Subcutaneous abdominal adipose tissue (tissue), 5 donors: ENCODE data around the gene CHMP4A.

ENCODE experiments used
- H3K27ac ChIP-seq: one replicate; pipeline ENCODE4 v1.7.0; 2013; ENCODE audit warnings: low read depth, mild to moderate bottlenecking, inconsistent platforms, low read length, moderate library complexity
- H3K27me3 ChIP-seq, 5 donors: one replicate each; pipeline ENCODE4 v1.7.0; 2013; ENCODE audit warnings: low read length in 5 of 5, inconsistent platforms in 1 of 5; ENCODE audit not compliant: control insufficient read depth in 5 of 5, insufficient read depth in 4 of 5
- H3K36me3 ChIP-seq, 5 donors: one replicate each; pipeline ENCODE4 v1.7.0; 2013; ENCODE audit warnings: low read length in 5 of 5; ENCODE audit not compliant: control insufficient read depth in 5 of 5, insufficient read depth in 5 of 5
- H3K4me1 ChIP-seq, 5 donors: one replicate each; pipeline ENCODE4 v1.7.0; 2013; ENCODE audit warnings: low read length in 5 of 5, mild to moderate bottlenecking in 3 of 5, moderate library complexity in 1 of 5; ENCODE audit not compliant: control insufficient read depth in 5 of 5, insufficient read depth in 5 of 5
- H3K4me3 ChIP-seq, 5 donors: one replicate each; pipeline ENCODE4 v1.7.0; 2013; ENCODE audit warnings: low read length in 5 of 5, low read depth in 1 of 5
- H3K9ac ChIP-seq, 5 donors: one replicate each; pipeline ENCODE4 v1.7.0; 2013; ENCODE audit warnings: low read length in 5 of 5, mild to moderate bottlenecking in 4 of 5, moderate library complexity in 3 of 5
- H3K9me3 ChIP-seq, 5 donors: one replicate each; pipeline ENCODE4 v1.7.0; 2013; ENCODE audit warnings: low read length in 5 of 5; ENCODE audit not compliant: control insufficient read depth in 5 of 5
- donor health status: healthy.
- donor health status: healthy.
- donor health status: healthy.
- donor health status: healthy.
- donor health status: healthy.

Gene CHMP4A

DNA sequence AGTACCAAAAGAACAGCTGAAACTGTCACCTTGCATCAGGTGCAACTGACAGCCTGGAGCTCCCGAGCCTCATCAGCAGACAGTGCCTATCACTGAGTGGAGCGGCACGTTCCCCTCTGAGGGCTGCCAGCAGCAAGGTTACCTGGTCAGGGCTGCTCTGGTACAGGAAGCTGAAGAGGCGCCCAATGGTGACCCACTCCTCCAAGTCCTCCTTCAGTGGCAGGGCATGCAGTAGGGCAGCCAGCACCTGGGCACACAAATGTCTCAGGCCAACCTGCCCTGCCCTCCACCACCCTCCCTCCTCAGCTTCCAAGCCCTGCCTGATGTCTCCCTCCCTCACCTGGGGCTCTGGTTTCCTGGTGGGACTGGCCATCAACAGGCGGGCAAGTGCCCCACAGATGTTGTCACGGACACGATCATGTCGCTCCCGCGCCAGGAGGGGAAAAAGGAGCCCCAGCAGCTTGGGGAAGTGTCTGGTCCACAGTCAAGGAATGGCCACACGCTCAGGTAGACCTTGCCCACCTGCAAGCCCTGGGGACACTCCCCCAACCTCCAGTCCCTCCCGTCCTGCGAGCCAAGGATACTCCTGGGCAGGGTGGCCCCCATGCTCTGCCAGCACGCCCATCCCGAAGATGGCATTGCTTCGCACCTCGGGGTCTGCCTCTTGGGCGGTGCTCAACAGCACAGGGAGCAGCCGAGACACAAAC lies 31.8 kb downstream of the CHMP4A start:
- H3K36me3 ChIP-seq, result peaks cover 0 to 100% (median 95%) of the 10 kb centered on the region in 5 donors
- H3K27me3 ChIP-seq, result no peaks in the 10 kb centered on the region
- no peaks in the 10 kb centered on the region for H3K9me3 ChIP-seq
- no peaks in the 10 kb centered on the region for H3K4me1 ChIP-seq
- H3K4me3 ChIP-seq, result no peak overlapping the region
- no peak overlapping the region for H3K27ac ChIP-seq
- no peak overlapping the region for H3K9ac ChIP-seq

DNA sequence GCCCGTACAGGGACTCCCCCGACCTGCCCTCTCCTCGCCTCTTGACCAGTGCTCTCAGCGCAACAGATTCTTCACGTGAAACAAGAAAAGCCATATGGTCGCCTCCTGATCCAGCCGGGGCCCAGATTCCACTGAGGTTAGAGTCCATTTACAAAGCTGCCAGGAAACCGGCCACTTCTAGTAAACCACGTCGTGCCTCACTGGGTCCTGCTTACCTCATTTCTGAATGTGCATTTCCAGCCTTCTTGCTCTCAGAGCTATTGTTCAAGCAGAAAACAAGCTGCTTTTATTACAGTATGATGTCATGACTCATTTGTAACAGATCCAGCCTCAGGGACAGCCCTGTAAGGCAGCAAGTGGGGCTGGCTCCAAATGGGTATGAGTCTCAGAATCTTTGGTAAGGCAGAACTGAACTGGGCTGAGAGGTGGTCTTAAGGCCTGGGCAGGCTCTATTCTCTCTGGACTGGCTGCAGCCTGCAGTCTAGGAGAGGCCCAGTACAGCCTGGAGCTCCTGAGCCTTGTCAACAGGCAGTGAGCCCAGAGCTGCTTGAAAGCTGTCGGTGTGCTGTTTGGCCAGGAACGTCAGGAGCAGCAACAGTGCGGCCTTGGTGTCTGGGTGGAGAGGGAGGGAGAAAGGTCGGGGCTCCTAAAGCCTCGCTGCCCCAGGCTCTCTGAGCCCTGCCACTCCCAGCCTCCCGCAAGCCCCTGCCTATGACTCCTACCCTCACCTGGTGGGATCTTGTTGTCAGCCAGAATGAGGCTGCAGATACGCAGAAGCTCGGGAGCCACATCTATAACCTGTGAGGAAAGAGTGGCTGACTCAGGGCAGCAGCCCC lies 33.1 kb downstream of the CHMP4A start:
- H3K4me1 ChIP-seq, result no peaks in the 10 kb centered on the region
- peak overlapping the region in 1 of 5 donors; percentile 37 for H3K9ac ChIP-seq
- H3K9me3 ChIP-seq, result no peaks in the 10 kb centered on the region
- H3K4me3 ChIP-seq, result no peak overlapping the region
- no peaks in the 10 kb centered on the region for H3K27me3 ChIP-seq
- H3K36me3 ChIP-seq, result peaks cover 0 to 95% (median 87%) of the 10 kb centered on the region in 5 donors
- H3K27ac ChIP-seq, result peak overlapping the region; percentile 10

DNA sequence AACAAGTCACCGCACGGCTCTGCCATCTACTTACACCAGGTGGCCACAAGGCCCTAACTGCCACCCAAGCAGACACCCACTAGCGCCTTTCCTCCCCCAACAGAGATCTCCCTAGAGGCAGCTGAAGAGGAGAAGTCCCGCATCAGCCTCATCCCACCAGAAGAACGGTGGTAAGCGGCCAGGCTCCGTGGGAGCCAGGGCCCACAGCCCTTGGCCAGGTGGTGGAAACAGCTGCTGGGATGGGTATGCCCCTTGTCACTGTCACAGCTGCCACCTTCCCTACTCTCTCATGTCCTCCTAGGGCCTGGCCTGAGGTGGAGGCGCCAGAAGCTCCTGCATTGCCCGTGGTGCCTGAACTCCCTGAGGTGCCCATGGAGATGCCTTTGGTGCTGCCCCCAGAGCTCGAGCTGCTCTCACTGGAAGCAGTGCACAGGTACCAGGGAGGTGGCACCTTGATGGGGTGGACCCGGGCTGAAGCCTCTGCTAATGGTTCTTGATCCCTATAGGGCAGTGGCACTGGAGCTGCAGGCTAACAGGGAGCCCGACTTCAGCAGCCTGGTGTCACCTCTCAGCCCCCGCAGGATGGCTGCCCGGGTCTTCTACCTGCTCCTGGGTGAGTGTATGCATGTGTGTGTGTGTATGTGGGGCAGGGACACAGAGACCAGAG lies 33.9 kb downstream of the CHMP4A start:
- Histone ChIP-seq H3K9me3 (no peaks in the 10 kb centered on the region), H3K27me3 (no peaks in the 10 kb centered on the region), H3K4me1 (no peaks in the 10 kb centered on the region), H3K36me3 (peaks cover 0 to 94% (median 81%) of the 10 kb centered on the region in 5 donors), H3K4me3 (no peak overlapping the region), H3K9ac (peak overlapping the region in 1 of 5 donors; percentile 37), H3K27ac (peak overlapping the region; percentile 10)

GRCh38 chr14:24178399-24179178 lies 34.7 kb downstream of the CHMP4A start:
- Histone ChIP-seq H3K9ac (no peak overlapping the region), H3K36me3 (peaks cover 0 to 89% (median 73%) of the 10 kb centered on the region in 5 donors), H3K27me3 (no peaks in the 10 kb centered on the region), H3K9me3 (no peaks in the 10 kb centered on the region), H3K4me1 (no peaks in the 10 kb centered on the region), H3K4me3 (no peak overlapping the region), H3K27ac (no peak overlapping the region)

- Histone ChIP-seq H3K36me3 (peaks cover 0 to 89% (median 73%) of the 10 kb centered on the region in 5 donors), H3K27me3 (no peaks in the 10 kb centered on the region), H3K4me1 (no peaks in the 10 kb centered on the region)
Observed at GRCh38 chr14:24177891-24178290, 35.4 kb downstream of the CHMP4A start.

DNA sequence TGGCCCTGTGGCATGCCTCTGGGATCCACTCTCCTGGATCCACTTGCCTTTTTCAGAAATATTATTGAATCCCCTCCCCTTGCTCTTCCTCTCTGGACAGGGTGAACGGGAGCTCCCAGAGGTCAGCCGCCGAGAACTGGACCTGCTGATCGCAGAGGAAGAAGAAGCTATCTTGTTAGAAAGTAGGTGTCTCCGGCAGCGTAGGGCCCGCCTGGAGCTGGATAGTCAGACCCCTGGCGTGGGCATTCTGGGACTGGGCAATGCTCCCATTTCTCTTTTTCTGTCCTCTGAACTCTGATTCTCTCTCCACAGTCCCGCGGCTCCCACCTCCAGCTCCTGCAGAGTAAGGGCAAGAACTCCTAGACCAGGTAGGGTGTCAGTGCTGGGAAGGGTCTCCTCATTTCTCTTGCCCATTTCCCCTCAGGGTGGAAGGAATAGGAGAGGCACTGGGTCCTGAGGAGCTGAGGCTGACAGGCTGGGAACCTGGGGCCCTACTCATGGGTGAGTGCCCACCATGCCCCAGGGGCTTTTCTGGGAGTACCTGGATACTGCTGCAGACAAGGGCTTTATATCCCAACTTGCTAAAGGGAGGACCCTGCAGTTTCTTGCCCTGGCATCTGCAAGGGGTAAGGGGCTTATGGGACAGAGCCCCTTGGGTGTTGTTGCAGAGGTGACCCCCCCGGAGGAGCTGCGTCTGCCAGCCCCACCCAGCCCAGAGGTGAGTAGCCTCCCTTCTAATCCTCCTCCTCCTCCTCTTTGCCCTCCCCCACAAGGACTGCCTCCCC lies 36.1 kb downstream of the CHMP4A start:
- no peaks in the 10 kb centered on the region for H3K9me3 ChIP-seq
- H3K4me3 ChIP-seq, result no peak overlapping the region
- H3K27ac ChIP-seq, result no peak overlapping the region
- H3K9ac ChIP-seq, result no peak overlapping the region
- H3K36me3 ChIP-seq, result peaks cover 0 to 89% (median 70%) of the 10 kb centered on the region in 5 donors
- no peaks in the 10 kb centered on the region for H3K27me3 ChIP-seq
- H3K4me1 ChIP-seq, result peaks cover 0 to under 1% (median 0%) of the 10 kb centered on the region in 5 donors

More at GRCh38 chr14:24177891-24178290, 35.4 kb downstream of the CHMP4A start:
- H3K9me3 ChIP-seq, result no peaks in the 10 kb centered on the region
- H3K27ac ChIP-seq, result no peak overlapping the region
- H3K4me3 ChIP-seq, result no peak overlapping the region
- H3K9ac ChIP-seq, result no peak overlapping the region

- H3K27me3 ChIP-seq, result no peaks in the 10 kb centered on the region
- H3K4me1 ChIP-seq, result peaks cover 0 to 7% (median 5%) of the 10 kb centered on the region in 5 donors
- no peak overlapping the region for H3K4me3 ChIP-seq
- no peak overlapping the region for H3K9ac ChIP-seq
- no peaks in the 10 kb centered on the region for H3K9me3 ChIP-seq
- H3K27ac ChIP-seq, result no peak overlapping the region
- peaks cover 0 to 83% (median 64%) of the 10 kb centered on the region in 5 donors for H3K36me3 ChIP-seq
Observed at GRCh38 chr14:24176599-24176998, 36.7 kb downstream of the CHMP4A start.

DNA sequence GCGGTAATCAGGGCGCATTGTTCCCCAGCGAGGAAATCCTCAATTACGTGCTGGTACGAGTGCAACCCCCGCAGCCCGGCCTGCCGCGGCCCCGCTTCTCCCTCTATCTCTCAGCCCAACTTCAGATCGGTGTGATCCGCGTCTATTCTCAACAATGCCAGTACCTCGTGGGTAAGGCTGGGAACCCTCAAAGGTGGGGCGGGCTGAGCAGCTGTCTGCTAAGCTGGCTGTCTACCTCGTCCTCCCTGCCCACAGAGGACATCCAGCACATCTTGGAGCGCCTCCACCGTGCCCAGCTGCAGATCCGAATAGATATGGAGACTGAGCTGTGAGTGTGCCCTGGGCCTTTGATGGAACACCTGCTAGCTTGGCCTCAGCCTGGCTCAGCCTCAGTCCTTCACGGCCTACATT lies 40.4 kb downstream of the CHMP4A start:
- H3K27me3 ChIP-seq, result no peaks in the 10 kb centered on the region
- no peaks in the 10 kb centered on the region for H3K9me3 ChIP-seq
- no peak overlapping the region for H3K4me3 ChIP-seq
- peaks cover 0 to 11% (median 5%) of the 10 kb centered on the region in 5 donors for H3K4me1 ChIP-seq
- no peak overlapping the region for H3K9ac ChIP-seq
- peaks cover 2 to 61% (median 36%) of the 10 kb centered on the region in 5 donors for H3K36me3 ChIP-seq
- no peak overlapping the region for H3K27ac ChIP-seq
